K562 (cell line): ENCODE results near the gene MYO18A. TPM values are rescaled to one million over a fixed set of nuclear protein-coding genes. Genes with fewer than 3 reads are reported as not detected.

ENCODE experiments used
- ATF1 ChIP-seq, 2 experiments: fragments of 450-650 bp in 1 of 2; IDR thresholded peaks; 2 replicates each; pipeline ENCODE4 v1.6.1; 2016; ENCODE audit warnings: missing compliant biosample characterization in 1 of 2, missing genetic modification characterization in 1 of 2
- BMI1 ChIP-seq: fragments of 150-350 bp; IDR thresholded peaks from 2 replicates; pipeline ENCODE4 v1.6.1; 2014; ENCODE audit warnings: low read length
- BRD9 ChIP-seq: fragments of 450-650 bp; IDR thresholded peaks from 2 replicates; pipeline ENCODE4 v1.6.1; 2018; ENCODE audit warnings: low read depth; ENCODE audit not compliant: partially characterized antibody
- BRF2 ChIP-seq: IDR thresholded peaks from 3 replicates; pipeline ENCODE4 v1.6.1; 2011; ENCODE audit warnings: borderline replicate concordance, mild to moderate bottlenecking; ENCODE audit not compliant: insufficient read length, insufficient read depth
- CTBP1 ChIP-seq: fragments of 450-650 bp; IDR thresholded peaks from 2 replicates; pipeline ENCODE4 v1.6.1; 2016; ENCODE audit warnings: borderline replicate concordance
- EP300 ChIP-seq: IDR thresholded peaks from 2 replicates; pipeline ENCODE4 v1.6.1; 2012; ENCODE audit warnings: low read length, improper control_type of control experiment
- FOXA3 ChIP-seq, 2 experiments: fragments of 450-650 bp in 1 of 2; sonication (generic) in 1 of 2; formaldehyde crosslinking; IDR thresholded peaks in 1 of 2; conservative IDR thresholded peaks in 1 of 2; 2 replicates each; pipeline versions ENCODE4 v1.4.0 to v1.8.0; 2020 to 2022; ENCODE audit warnings: mild to moderate bottlenecking in 2 of 2, missing genetic modification reagents in 1 of 2
- HES1 ChIP-seq: fragments of 450-650 bp; IDR thresholded peaks from 2 replicates; pipeline ENCODE4 v1.6.1; 2016; ENCODE audit warnings: low read depth, mild to moderate bottlenecking, moderate library complexity
- MTA1 ChIP-seq: fragments of 450-650 bp; IDR thresholded peaks from 2 replicates; pipeline ENCODE4 v1.6.1; 2017; ENCODE audit warnings: borderline replicate concordance
- MTA2 ChIP-seq: fragments of 450-650 bp; IDR thresholded peaks from 2 replicates; pipeline ENCODE4 v1.6.1; 2016; ENCODE audit warnings: low read depth
- MYC ChIP-seq, 2 experiments: fragments of 250-450 bp in 1 of 2; sonication (Bioruptor Pico) in 1 of 2; IDR thresholded peaks; 2 replicates each; pipeline versions ENCODE4 v1.5.1 to v1.6.1; 2012 to 2021; ENCODE audit warnings: low read depth in 2 of 2, borderline replicate concordance in 1 of 2, improper control_type of control experiment in 1 of 2, low read length in 1 of 2, mild to moderate bottlenecking in 1 of 2, moderate library complexity in 1 of 2
- NR1H2 ChIP-seq: sonication (generic); formaldehyde crosslinking; IDR thresholded peaks from 2 replicates; pipeline ENCODE4 v1.4.0; 2020; ENCODE audit warnings: mild to moderate bottlenecking, missing genetic modification reagents
- NRF1 ChIP-seq, 2 experiments: fragments of 450-650 bp; IDR thresholded peaks in 1 of 2; conservative IDR thresholded peaks in 1 of 2; 2 replicates each; pipeline ENCODE4 v1.6.1; 2014; ENCODE audit warnings: mild to moderate bottlenecking in 2 of 2
- RBFOX2 ChIP-seq: fragments of 200-400 bp; formaldehyde crosslinking; IDR thresholded peaks from 2 replicates; pipeline ENCODE4 v1.6.1; 2017; ENCODE audit warnings: low read depth, mild to moderate bottlenecking, low read length, moderate library complexity
- SMARCC2 ChIP-seq: fragments of 450-650 bp; IDR thresholded peaks from 2 replicates; pipeline ENCODE4 v1.6.1; 2017; ENCODE audit warnings: antibody characterized with exemption, moderate library complexity, mild to moderate bottlenecking, low read depth
- SNRNP70 ChIP-seq: fragments of 200-400 bp; formaldehyde crosslinking; optimal IDR thresholded peaks from 2 replicates; pipeline ENCODE3; 2017; ENCODE audit warnings: low read depth, low read length
- ZNF41 ChIP-seq: fragments of 250-450 bp; sonication (Bioruptor Pico); conservative IDR thresholded peaks from 2 replicates; pipeline ENCODE4 v1.4.0; 2020; ENCODE audit warnings: mild to moderate bottlenecking
- polyA plus RNA-seq, 8 experiments: library from polyadenylated mRNA; depleted of rRNA in 4 of 8; stranded (reverse) in 5 of 8; unstranded in 3 of 8; fragments of >200 nt; fragmentation: Nextera tagmentation in 2 of 8; fragmentation: Illumina TruSeq in 1 of 8; extraction: Ambion mirVana in 2 of 8; extraction: Trizol in 1 of 8; gene quantifications; 2 replicates each; pipeline versions ENCODE4 v1.2.1 to v1.2.3, GENCODE V29; 2011 to 2014; ENCODE audit warnings: inconsistent platforms in 1 of 8, missing spikeins in 1 of 8
- total RNA-seq, 7 experiments: library from RNA; depleted of rRNA in 6 of 7; stranded (reverse); fragments of >200 nt in 6 of 7; fragmentation: Illumina TruSeq in 2 of 7; extraction: Trizol in 2 of 7; gene quantifications; 2 replicates each; pipeline versions ENCODE4 v1.2.1 to v1.2.3, GENCODE V29; 2011 to 2021; ENCODE audit warnings: low replicate concordance in 1 of 7
- TF ChIP-seq, protein P1 (sequence below): fragments of 450-650 bp; IDR thresholded peaks from 2 replicates; pipeline ENCODE4 v1.6.1; 2014; ENCODE audit warnings: low read depth, mild to moderate bottlenecking, moderate library complexity, borderline replicate concordance
- TF ChIP-seq, protein P2 (sequence below), 3 experiments: fragments of 200-800 bp in 1 of 3; sonication (Bioruptor generic) in 1 of 3; sonication (generic) in 1 of 3; formaldehyde crosslinking in 1 of 3; IDR thresholded peaks; 2 replicates each; pipeline versions ENCODE4 v1.6.1 to v1.8.0; 2016 to 2022; ENCODE audit warnings: mild to moderate bottlenecking in 2 of 3, missing compliant biosample characterization in 2 of 3, missing genetic modification characterization in 2 of 3, missing genetic modification reagents in 1 of 3

MYO18A gene
- total and polyA plus RNA-seq, 9 of the 15 experiments (the other 6 are each of a cell fraction or from before 2014, with no cell fraction given) = 2.5 to 65.4 (median 17.1) TPM

DNA sequence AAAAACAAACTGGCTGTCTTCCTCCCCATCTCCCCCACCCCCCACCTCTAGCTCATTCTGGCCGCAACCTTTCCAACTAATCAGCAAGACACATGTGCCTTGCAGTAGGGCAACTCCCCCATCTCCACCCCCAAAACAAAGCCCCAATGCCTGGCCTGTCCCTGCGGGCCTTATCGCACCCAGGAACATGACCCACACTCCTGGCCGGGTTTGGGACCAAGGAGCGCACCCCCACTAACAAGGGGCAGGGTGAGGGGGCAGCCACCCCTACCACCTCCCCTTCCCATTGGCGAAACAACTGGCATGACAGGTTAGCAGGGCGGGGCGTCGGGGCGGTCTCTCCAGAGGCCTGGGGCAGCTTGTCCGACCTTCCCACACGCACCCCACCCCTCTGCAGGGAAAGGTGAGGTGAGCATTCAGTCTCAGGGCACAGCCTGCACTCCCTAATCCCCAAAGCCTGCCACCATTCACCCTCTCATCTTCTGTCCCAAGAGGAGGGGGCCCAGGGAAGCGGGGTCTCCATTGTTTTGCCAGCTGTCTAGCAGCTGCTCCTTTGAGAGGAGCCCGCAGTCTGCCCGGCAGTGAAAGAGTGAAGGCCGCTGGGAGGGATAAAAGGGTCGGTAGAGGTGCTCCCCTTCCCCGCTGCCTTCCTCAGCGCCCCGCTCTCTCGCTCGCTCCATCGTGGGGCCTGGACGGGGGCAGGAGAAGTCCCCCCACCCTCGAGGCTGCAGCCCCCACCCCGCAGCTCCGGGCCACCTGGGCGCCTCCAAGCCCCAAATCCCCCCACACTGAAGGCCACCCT lies 765 bp downstream of the MYO18A start (continued):
- 0 out of 2 replicates have a peak, but pooled peaks have one; percentile 55 for TF ChIP-seq SMARCC2
- TF ChIP-seq RBFOX2 = peak; percentile 77
- peak; percentile 76 for TF ChIP-seq MTA1
- TF ChIP-seq NRF1 (conservative IDR thresholded peaks at IDR 0.05 in 1 of 2, IDR thresholded peaks at IDR 0.05 in 1 of 2) = peak; percentile 44 to 53; a peak in 3 of 4 replicates
- peak; percentile 69 for TF ChIP-seq HES1
- no peak for TF ChIP-seq FOXA3 (CRISPR knock-in tag; conservative IDR thresholded peaks at IDR 0.05 in 1 of 2, IDR thresholded peaks at IDR 0.05 in 1 of 2)
- TF ChIP-seq BRF2 = no peak
- peak; percentile 90 for TF ChIP-seq CTBP1
- TF ChIP-seq BMI1 = no peak
- TF ChIP-seq ATF1 (CRISPR knock-in tag; IDR thresholded peaks at IDR 0.05) = no peak; the same call in 1 of the 2 replicates
- peak; percentile 55 for TF ChIP-seq ATF1 (tag; IDR thresholded peaks at IDR 0.05)
- TF ChIP-seq ZNF41 (CRISPR knock-in tag) = no peak
- TF ChIP-seq, protein P1, sequence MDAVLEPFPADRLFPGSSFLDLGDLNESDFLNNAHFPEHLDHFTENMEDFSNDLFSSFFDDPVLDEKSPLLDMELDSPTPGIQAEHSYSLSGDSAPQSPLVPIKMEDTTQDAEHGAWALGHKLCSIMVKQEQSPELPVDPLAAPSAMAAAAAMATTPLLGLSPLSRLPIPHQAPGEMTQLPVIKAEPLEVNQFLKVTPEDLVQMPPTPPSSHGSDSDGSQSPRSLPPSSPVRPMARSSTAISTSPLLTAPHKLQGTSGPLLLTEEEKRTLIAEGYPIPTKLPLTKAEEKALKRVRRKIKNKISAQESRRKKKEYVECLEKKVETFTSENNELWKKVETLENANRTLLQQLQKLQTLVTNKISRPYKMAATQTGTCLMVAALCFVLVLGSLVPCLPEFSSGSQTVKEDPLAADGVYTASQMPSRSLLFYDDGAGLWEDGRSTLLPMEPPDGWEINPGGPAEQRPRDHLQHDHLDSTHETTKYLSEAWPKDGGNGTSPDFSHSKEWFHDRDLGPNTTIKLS = 0 out of 2 replicates have a peak, but pooled peaks have one; percentile 17
- peak; percentile 89 for TF ChIP-seq EP300
- TF ChIP-seq MTA2 = peak; percentile 86
- no peak for TF ChIP-seq BRD9
- no peak for TF ChIP-seq NR1H2
- peak; percentile 88 for TF ChIP-seq MYC (IDR thresholded peaks at IDR 0.05; ENCODE audit: low read depth, low read length)
- TF ChIP-seq MYC (CRISPR knock-in tag; IDR thresholded peaks at IDR 0.05; ENCODE audit: borderline replicate concordance, low read depth) = no peak
- no peak for TF ChIP-seq SNRNP70
- TF ChIP-seq, protein P2, sequence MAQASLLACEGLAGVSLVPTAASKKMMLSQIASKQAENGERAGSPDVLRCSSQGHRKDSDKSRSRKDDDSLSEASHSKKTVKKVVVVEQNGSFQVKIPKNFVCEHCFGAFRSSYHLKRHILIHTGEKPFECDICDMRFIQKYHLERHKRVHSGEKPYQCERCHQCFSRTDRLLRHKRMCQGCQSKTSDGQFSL (CRISPR knock-in tag; IDR thresholded peaks at IDR 0.05) = peak; percentile 86
- TF ChIP-seq, protein P2 (tag; IDR thresholded peaks at IDR 0.05) = peak in 1 of 2 experiments; percentile 69; a peak in 2 of 4 replicates
